ENCODE measurements around the gene LYST. TPM values are rescaled to one million over a fixed set of nuclear protein-coding genes. Genes with fewer than 3 reads are reported as not detected.
A peak's percentile ranks its signal among the peaks of the same experiment; 100 is the strongest.

The LYST gene
- total RNA-seq, 2 experiments from 2014 or later = 4.0 to 8.2 TPM

DNA sequence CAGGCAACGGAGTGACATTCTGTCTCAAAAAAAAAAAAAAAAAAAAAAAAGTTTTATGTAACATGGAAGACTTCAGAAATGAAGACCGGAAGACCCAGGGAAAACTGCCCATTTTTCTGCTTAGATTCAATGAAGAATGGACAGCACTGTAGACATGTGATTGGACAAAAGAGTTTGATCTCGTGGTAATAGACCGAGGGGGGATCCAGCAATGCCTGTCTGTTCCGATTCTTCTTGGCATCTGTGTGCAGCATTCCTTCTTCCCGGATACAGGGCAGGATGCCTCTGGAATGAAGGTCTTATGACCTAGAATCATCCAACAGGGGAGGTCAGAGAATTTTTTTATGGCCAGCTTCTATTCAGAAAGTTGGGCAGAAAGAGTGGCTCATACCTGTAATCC is 5.6 kb upstream of the LYST start:
- Histone ChIP-seq H3K4me2 (ENCODE audit: low read length) (no peak overlapping the region), H3K9me3 (ENCODE audit: low read length) (no peaks in the 10 kb centered on the region), H3K4me3 (ENCODE audit: low read depth, low read length, poor library complexity, severe bottlenecking) (no peak overlapping the region), H3K4me1 (ENCODE audit: insufficient read depth, low read length, poor library complexity, severe bottlenecking) (peaks cover 16% of the 10 kb centered on the region), H2AFZ (ENCODE audit: low read length) (no peak overlapping the region), H3K9me2 (ENCODE audit: insufficient read depth, low read length) (no peaks in the 10 kb centered on the region), H4K20me1 (ENCODE audit: insufficient read depth, low read length) (no peaks in the 10 kb centered on the region), H3K36me3 (ENCODE audit: insufficient read depth, low read length) (no peaks in the 10 kb centered on the region), H3K27ac (ENCODE audit: low read depth, low read length, poor library complexity, severe bottlenecking) (no peak overlapping the region), H3K79me2 (ENCODE audit: insufficient read depth, low read depth, low read length) (no peaks in the 10 kb centered on the region)
- no peak for TF ChIP-seq EZH2phosphoT487 (IDR thresholded peaks at IDR 0.05; ENCODE audit: borderline replicate concordance, low read depth, low read length)
- TF ChIP-seq, protein P1, sequence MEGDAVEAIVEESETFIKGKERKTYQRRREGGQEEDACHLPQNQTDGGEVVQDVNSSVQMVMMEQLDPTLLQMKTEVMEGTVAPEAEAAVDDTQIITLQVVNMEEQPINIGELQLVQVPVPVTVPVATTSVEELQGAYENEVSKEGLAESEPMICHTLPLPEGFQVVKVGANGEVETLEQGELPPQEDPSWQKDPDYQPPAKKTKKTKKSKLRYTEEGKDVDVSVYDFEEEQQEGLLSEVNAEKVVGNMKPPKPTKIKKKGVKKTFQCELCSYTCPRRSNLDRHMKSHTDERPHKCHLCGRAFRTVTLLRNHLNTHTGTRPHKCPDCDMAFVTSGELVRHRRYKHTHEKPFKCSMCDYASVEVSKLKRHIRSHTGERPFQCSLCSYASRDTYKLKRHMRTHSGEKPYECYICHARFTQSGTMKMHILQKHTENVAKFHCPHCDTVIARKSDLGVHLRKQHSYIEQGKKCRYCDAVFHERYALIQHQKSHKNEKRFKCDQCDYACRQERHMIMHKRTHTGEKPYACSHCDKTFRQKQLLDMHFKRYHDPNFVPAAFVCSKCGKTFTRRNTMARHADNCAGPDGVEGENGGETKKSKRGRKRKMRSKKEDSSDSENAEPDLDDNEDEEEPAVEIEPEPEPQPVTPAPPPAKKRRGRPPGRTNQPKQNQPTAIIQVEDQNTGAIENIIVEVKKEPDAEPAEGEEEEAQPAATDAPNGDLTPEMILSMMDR (conservative IDR thresholded peaks at IDR 0.05; ENCODE audit: low read length) = no peak
- BruUV-seq (replicated peaks) = no TSS peak
- DNase-seq (ENCODE audit: low spot score) = no peak
- ChIA-PET CTCF (ENCODE audit: unreplicated experiment) (no interaction called here), POLR2A (interaction anchor here (1.0 kb wide), 1 partner anchor 376 kb away, joined by 4 read pairs; no protein-coding TSS in a partner anchor)
- intact Hi-C loops (cut with micrococcal nuclease; ENCODE audit: unreplicated experiment) = no loop called here

DNA sequence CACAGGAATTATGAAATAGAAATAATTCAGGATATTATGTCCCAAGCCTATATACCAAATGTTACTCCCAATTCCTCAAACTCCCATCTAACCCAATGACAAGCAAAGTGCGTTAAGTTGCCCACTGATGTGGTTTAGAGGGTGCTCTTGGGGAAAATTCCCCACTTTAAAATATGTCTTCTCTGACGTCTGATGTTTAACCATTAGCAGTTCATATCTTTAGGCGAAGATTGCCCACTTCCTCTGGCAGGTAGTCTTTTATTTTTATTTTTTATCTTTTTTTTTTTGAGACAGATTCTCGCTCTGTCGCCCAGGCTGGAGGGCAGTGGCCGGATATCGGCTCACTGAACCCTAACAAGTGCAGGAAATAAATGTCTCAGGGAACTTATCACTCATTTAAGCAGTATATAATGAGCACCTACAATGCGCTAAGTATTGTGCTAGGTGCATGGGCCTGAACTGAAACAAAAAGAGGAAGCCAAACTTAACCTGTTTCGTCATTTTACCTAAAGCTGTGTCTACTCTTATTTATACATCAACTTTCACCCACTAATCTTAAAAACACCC is 1.3 kb upstream of the LYST start:
- BruUV-seq (replicated peaks) = no TSS peak
- ChIA-PET CTCF (ENCODE audit: unreplicated experiment) (interaction anchor here (0.8 kb wide), 1 partner anchor 104 kb away, joined by 4 read pairs; no protein-coding TSS in a partner anchor), POLR2A (interaction anchor here (0.5 to 1.8 kb wide), 6 partner anchors 11 to 1587 kb away, joined by 3 to 10 read pairs (median 4); no protein-coding TSS in a partner anchor)

More for the DNA sequence above, 1.3 kb upstream of the LYST start:
- TF ChIP-seq EZH2phosphoT487 (IDR thresholded peaks at IDR 0.05; ENCODE audit: borderline replicate concordance, low read depth, low read length) = no peak
- TF ChIP-seq, protein P1 (conservative IDR thresholded peaks at IDR 0.05; ENCODE audit: low read length) = no peak
- intact Hi-C loops (cut with micrococcal nuclease; ENCODE audit: unreplicated experiment) = loop anchor here (1.0 to 10.0 kb wide), 5 partner anchors 64 to 927 kb away; partner anchors contain the start of genes B3GALNT2, ERO1B and MTR
- Histone ChIP-seq H3K9me3 (ENCODE audit: low read length) (no peaks in the 10 kb centered on the region), H2AFZ (ENCODE audit: low read length) (peak overlapping the region; percentile 89), H3K4me1 (ENCODE audit: insufficient read depth, low read length, poor library complexity, severe bottlenecking) (peaks cover 21% of the 10 kb centered on the region), H3K36me3 (ENCODE audit: insufficient read depth, low read length) (no peaks in the 10 kb centered on the region), H3K4me3 (ENCODE audit: low read depth, low read length, poor library complexity, severe bottlenecking) (peak overlapping the region; percentile 78), H4K20me1 (ENCODE audit: insufficient read depth, low read length) (no peaks in the 10 kb centered on the region), H3K9me2 (ENCODE audit: insufficient read depth, low read length) (no peaks in the 10 kb centered on the region), H3K4me2 (ENCODE audit: low read length) (peak overlapping the region; percentile 91), H3K79me2 (ENCODE audit: insufficient read depth, low read depth, low read length) (no peaks in the 10 kb centered on the region), H3K27ac (ENCODE audit: low read depth, low read length, poor library complexity, severe bottlenecking) (peak overlapping the region; percentile 82)
- DNase-seq (ENCODE audit: low spot score) = peak; percentile 74

Measured in OCI-LY7 (cell line).